Esophagus squamous epithelium (tissue), 5 donors: ENCODE results near the gene MDGA2. TPM values are rescaled to one million over a fixed set of nuclear protein-coding genes. Genes with fewer than 3 reads are reported as not detected.
"Not testable (repeated sequence)": the region's sequence is repeated elsewhere in the genome, so short reads cannot be mapped to it uniquely, and the experiment has no call there.

ENCODE experiments used
- DNase-seq: peaks from one replicate; lab custom pipeline; 2025; lab: John Stamatoyannopoulos, UW
- H3K27ac ChIP-seq, 4 donors: fragments of 200-600 bp; sonication (generic); one replicate each; pipeline ENCODE4 v1.5.1; 2016 to 2019; ENCODE audit warnings: mild to moderate bottlenecking in 1 of 4
- H3K27me3 ChIP-seq, 4 donors: fragments of 200-600 bp; sonication (generic); 1 replicate in 3 of 4; 2 replicates in 1 of 4; pipeline versions ENCODE4 v1.5.1 to v1.6.0; 2017 to 2021; ENCODE audit warnings: antibody characterized with exemption in 1 of 4
- H3K36me3 ChIP-seq, 3 donors: fragments of 200-600 bp; sonication (generic); one replicate each; pipeline ENCODE4 v1.5.1; 2016 to 2019
- H3K4me1 ChIP-seq, 3 donors: fragments of 200-600 bp; sonication (generic); one replicate each; pipeline ENCODE4 v1.5.1; 2017 to 2019
- H3K4me3 ChIP-seq, 4 donors: fragments of 200-600 bp; sonication (generic); 1 replicate in 3 of 4; 2 replicates in 1 of 4; pipeline ENCODE4 v1.5.1; 2016 to 2019; ENCODE audit warnings: mild to moderate bottlenecking in 2 of 4, moderate library complexity in 1 of 4
- H3K9me3 ChIP-seq, 3 donors: fragments of 200-600 bp; sonication (generic); one replicate each; pipeline ENCODE4 v1.5.1; 2016 to 2019
- CTCF ChIP-seq, 6 experiments: fragments of 450-650 bp in 4 of 6; fragments of 200-600 bp in 2 of 6; sonication (generic) in 2 of 6; IDR thresholded peaks; one replicate each; pipeline ENCODE4 v1.5.1; 2016 to 2019; ENCODE audit warnings: antibody characterized with exemption in 6 of 6, mild to moderate bottlenecking in 4 of 6, moderate library complexity in 4 of 6
- POLR2A ChIP-seq, 4 donors: fragments of 450-650 bp; IDR thresholded peaks; one replicate each; pipeline ENCODE4 v1.6.1; 2017; ENCODE audit warnings: antibody characterized with exemption in 4 of 4, mild to moderate bottlenecking in 4 of 4, moderate library complexity in 3 of 4
- WGBS, 2 donors: methylation state at CpG; one replicate each; pipeline ENCODE4 v1.1.5; 2018; 5-methylcytosine and 5-hydroxymethylcytosine counted together
- intact Hi-C: fragments of 100-400 bp; cut with DNase I; formaldehyde crosslinking; loops from one replicate; pipeline ENCODE4 v1.15.0; 2022
- total RNA-seq, 4 donors: library from RNA; depleted of rRNA; stranded (reverse); fragments of >200 nt; gene quantifications; one replicate each; pipeline ENCODE4 v1.1.0, GENCODE V29; 2016
- donor health status: DM: yes; HTN: yes; CAD: no.

The MDGA2 gene
- total RNA-seq, 4 donors from 2014 or later, result not detected

GRCh38 chr14:47179906-47180305 is 495.5 kb downstream of the MDGA2 start:
- no peak for DNase-seq
- Histone ChIP-seq H3K27me3 (no peaks in the 10 kb centered on the region), H3K9me3 (no peaks in the 10 kb centered on the region), H3K36me3 (no peaks in the 10 kb centered on the region), H3K27ac (no peak overlapping the region), H3K4me1 (no peaks in the 10 kb centered on the region), H3K4me3 (no peak overlapping the region)
- TF ChIP-seq POLR2A (IDR thresholded peaks at IDR 0.05), result no peak
- TF ChIP-seq CTCF (IDR thresholded peaks at IDR 0.05), result no peak
- intact Hi-C loops, result no loop called here
- WGBS, 2 donors, result 83 to 95% methylated on average over 1 of the region's 1 CpG

- WGBS, 2 donors, result 84 to 86% methylated on average over 7 to 10 of the region's 10 CpGs
- H3K4me3 ChIP-seq, H3K27ac ChIP-seq, H3K36me3 ChIP-seq, H3K9me3 ChIP-seq, H3K27me3 ChIP-seq, H3K4me1 ChIP-seq, intact Hi-C loops, DNase-seq: not testable (repeated sequence)
Measured at GRCh38 chr14:47171896-47172295, 503.5 kb downstream of the MDGA2 start.

GRCh38 chr14:47167402-47167801 is 508.0 kb downstream of the MDGA2 start:
- Histone ChIP-seq H3K27me3 (no peaks in the 10 kb centered on the region), H3K9me3 (peaks cover 0 to 9% (median 0%) of the 10 kb centered on the region in 3 donors), H3K4me3 (no peak overlapping the region), H3K4me1 (no peaks in the 10 kb centered on the region), H3K36me3 (no peaks in the 10 kb centered on the region), H3K27ac (no peak overlapping the region)
- DNase-seq, result no peak
- intact Hi-C loops, result no loop called here
- TF ChIP-seq CTCF (IDR thresholded peaks at IDR 0.05) (no peak), POLR2A (IDR thresholded peaks at IDR 0.05) (no peak)
- WGBS, 2 donors, result 78 to 96% methylated on average over 1 of the region's 1 CpG

- no peak for TF ChIP-seq CTCF (IDR thresholded peaks at IDR 0.05)
- H3K4me1 ChIP-seq, result no peaks in the 10 kb centered on the region
- WGBS, 2 donors, result 93% methylated on average over 3 to 6 of the region's 13 CpGs
- H3K27ac ChIP-seq, result no peak overlapping the region
- no peaks in the 10 kb centered on the region for H3K36me3 ChIP-seq
- no peaks in the 10 kb centered on the region for H3K9me3 ChIP-seq
- DNase-seq, result no peak
- H3K4me3 ChIP-seq, result no peak overlapping the region
- H3K27me3 ChIP-seq, result no peaks in the 10 kb centered on the region
- intact Hi-C loops, result no loop called here
Measured at GRCh38 chr14:47155395-47155794, 520.0 kb downstream of the MDGA2 start.

GRCh38 chr14:47154276-47154797 is 521.1 kb downstream of the MDGA2 start:
- Histone ChIP-seq H3K9me3 (no peaks in the 10 kb centered on the region), H3K27ac (no peak overlapping the region), H3K4me3 (no peak overlapping the region), H3K36me3 (no peaks in the 10 kb centered on the region), H3K4me1 (no peaks in the 10 kb centered on the region), H3K27me3 (no peaks in the 10 kb centered on the region)
- 76 to 82% methylated on average over 3 to 6 of the region's 14 CpGs for WGBS, 2 donors
- DNase-seq, result no peak
- intact Hi-C loops, result no loop called here
- TF ChIP-seq CTCF (IDR thresholded peaks at IDR 0.05) (no peak), POLR2A (IDR thresholded peaks at IDR 0.05) (no peak)

- H3K27ac ChIP-seq, result no peak overlapping the region
- intact Hi-C loops, result no loop called here
- H3K9me3 ChIP-seq, result no peaks in the 10 kb centered on the region
- H3K36me3 ChIP-seq, result no peaks in the 10 kb centered on the region
- no peak for DNase-seq
- H3K27me3 ChIP-seq, result no peaks in the 10 kb centered on the region
- no peaks in the 10 kb centered on the region for H3K4me1 ChIP-seq
- no peak for TF ChIP-seq POLR2A (IDR thresholded peaks at IDR 0.05)
- TF ChIP-seq CTCF (IDR thresholded peaks at IDR 0.05), result no peak
- H3K4me3 ChIP-seq, result no peak overlapping the region
Measured at GRCh38 chr14:47153746-47154145, 521.7 kb downstream of the MDGA2 start.
